HG02759 (cell line): ENCODE data around the gene MRAS.
A peak's percentile ranks its signal among the peaks of the same experiment; 100 is the strongest.

Source experiments
- ATAC-seq: cut with Tn5 transposase; IDR thresholded peaks from one replicate; pipeline ENCODE4 v1.9.1; 2021; ENCODE audit warnings: mild to moderate bottlenecking, moderate library complexity; ENCODE audit not compliant: unreplicated experiment

The MRAS gene

GRCh38 chr3:138338811-138339210 is 9.6 kb upstream of the MRAS start:
- ATAC-seq, result no peak

GRCh38 chr3:138340511-138340910 is 7.9 kb upstream of the MRAS start:
- no peak for ATAC-seq

- no peak for ATAC-seq
Observed at GRCh38 chr3:138344754-138345153, 3.6 kb upstream of the MRAS start.

DNA sequence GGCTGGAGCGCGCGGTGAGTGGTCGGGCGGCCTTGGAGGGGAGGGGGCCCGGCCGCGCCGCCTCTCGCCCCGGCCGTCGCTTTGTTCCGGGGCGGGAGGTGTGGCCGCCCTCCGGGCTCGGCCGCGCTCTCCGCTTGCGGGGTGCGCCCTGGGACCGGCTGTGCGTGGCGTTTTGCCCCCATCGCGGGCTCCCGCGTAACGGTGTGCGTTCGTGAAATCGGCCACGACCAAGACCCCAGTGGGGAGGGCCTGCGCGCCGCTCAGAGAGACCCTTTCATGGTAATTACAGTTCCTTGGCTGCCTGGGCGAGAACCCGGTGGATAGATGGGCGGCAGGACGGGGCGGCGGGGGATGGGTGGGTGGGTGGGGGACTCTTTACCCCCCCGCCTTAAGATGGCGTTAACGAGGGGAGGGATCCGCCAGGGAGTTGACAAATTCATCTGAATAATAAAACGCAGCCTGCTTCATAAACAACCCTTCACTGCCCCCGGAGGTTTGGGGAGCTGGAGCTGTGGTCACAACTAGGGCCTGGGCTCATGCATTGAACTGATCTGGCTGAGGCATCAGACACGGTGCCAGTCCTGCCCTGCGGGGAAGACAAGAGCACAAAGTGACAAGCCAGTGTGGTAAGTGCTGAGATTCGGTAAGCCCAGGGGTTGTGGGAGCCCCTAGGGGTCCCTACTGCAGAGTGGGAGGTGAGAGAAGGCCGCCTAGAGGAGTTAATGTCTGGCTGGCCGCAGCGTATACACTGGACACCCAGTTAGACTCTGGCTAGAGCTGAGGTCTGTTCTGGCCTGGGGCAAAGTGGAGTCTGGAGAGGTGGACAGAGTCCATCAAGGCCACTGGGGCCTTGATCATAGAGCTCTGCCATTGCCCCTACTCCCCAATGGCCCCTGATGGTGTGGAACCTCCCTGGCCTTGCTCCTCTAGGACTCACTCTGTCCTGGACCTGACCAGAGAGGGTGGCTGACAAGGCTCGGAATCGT is 668 bp downstream of the MRAS start:
- peak; percentile 15 for ATAC-seq

GRCh38 chr3:138349926-138350665 is 1.7 kb downstream of the MRAS start:
- no peak for ATAC-seq

GRCh38 chr3:138351151-138351550 is 2.8 kb downstream of the MRAS start:
- no peak for ATAC-seq

DNA sequence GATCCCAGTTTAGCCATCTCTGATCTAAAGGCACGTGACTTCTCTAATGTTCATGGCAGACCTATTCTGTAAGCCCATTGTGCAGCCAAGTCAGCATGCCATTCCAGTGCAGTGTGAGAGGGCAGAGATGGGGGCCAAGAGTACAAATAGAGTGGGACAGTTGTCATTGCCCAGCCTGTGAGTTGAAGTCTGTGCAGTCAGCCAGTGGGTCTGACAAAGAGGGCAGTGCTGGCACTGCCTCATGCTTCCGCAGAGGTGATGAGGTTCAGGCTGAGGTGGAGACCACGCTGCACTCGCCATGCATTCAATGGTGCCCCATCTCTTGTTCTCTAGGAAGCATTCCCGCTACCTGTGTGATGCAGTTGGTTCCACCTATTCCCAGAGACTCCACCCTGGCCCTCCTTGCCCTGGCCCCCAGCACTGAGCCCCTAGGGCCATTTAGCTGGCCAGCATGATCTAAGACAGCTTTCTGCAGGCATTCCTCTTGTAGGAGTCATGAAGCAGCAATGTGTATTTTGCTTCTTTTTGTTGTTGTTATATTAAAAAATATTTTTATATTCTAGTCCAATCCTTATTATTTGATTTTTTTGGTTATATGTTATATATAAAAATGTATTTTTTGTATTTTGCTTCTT is 3.7 kb downstream of the MRAS start:
- ATAC-seq, result no peak

GRCh38 chr3:138354376-138354775 is 6.0 kb downstream of the MRAS start:
- ATAC-seq, result no peak

GRCh38 chr3:138355071-138355470 is 6.7 kb downstream of the MRAS start:
- no peak for ATAC-seq

- no peak for ATAC-seq
Observed at GRCh38 chr3:138356730-138357405, 8.5 kb downstream of the MRAS start.

DNA sequence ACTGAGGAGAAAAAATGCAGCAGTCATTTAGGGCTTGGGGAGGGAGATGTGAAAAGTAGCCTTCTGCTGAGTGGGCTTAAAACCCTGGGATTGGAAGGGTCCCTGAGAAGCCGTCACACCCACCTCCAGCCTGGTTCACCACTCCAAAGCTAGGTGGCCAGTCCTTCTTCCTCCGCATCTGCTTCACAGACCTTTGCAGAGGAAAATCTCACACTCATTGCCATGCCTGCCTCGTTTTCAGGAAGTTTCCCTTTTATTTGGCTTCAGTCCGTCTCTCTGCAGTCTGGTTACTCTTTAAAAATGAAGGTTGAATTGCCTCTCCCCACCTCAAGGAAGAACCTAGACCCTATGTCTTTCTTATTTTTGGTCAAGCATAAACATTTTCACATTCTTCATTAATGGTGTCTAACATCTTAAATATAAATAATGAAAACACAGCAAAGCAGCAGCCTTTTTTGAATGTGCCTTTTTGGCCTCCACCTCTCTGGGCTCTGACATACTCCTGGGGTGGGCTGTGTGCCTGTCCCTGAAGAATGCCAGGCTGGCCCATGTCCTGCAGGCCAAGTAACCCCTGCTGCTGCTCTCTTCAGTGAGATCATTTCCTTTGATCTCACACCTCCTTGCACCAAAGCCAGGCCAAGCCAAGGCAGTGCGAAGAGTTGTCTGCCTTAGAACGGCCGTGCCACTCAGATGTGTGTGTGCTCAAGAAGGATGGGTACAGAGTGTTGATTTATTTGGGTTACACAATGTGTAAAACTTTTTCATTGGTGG is 11.0 kb downstream of the MRAS start:
- no peak for ATAC-seq

GRCh38 chr3:138359919-138360868 is 11.8 kb downstream of the MRAS start:
- no peak for ATAC-seq

- ATAC-seq, result no peak
Observed at GRCh38 chr3:138360869-138361525, 12.6 kb downstream of the MRAS start.

- ATAC-seq, result no peak
Observed at GRCh38 chr3:138361561-138361971, 13.2 kb downstream of the MRAS start.

GRCh38 chr3:138362538-138362937 is 14.2 kb downstream of the MRAS start:
- no peak for ATAC-seq

GRCh38 chr3:138363322-138363721 is 14.9 kb downstream of the MRAS start:
- no peak for ATAC-seq

DNA sequence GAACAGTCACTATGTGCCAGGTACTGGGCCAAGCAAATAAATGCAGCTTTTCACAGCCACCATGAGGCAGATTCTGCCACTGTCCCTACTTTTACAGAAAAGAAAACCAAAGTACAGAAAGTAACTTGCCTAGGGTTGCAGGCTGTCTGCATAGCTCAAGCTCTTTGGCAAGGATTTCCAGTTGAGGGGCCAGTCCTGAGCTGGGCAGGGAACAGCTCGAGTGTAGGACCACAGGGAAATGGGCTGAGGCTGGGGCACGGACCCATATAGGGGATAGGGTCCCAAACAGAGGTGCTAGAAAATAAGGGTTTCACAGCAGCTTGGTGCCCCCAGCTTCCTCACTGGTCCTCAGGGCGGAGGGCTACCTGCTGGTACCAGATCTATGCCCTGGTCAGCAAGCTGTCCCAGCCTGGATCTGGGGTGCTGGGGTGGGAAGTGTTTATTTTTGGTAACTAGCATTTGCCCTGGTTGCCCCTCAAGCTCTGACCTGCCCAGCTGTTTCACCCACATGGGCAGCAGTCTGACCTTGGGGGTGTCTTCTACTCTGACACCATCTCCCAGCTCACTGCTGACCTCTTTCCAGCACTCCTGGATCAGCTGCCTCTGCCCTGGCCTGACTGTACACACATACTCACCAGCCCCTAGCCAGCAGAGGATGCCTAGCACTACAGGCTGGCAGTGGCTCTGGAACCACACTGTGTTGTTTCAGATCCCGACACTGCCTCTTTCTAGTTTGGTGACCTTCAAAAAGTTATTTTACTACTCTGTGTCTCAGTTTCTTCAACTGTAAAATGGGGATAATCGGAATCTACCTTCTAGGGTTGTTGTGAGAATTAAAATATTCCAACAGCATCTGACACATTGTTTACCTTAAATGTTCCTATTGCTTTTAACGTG is 16.2 kb downstream of the MRAS start:
- ATAC-seq, result no peak

DNA sequence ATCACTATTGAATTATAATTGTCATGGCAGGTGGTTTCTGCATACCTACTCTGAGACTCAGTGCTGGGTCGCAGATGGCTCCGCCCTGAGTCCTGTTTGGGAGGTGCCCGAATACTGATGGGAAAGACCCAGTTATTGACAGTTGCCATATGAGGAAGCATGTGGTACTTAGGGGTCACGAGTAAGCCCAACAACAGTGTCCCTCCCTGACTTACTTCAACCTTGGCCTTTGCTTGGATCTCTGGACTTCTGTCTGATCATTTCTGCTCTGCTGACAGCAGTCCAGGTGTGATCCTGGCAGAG is 16.8 kb downstream of the MRAS start:
- ATAC-seq, result no peak
